GM10847 (cell line): ENCODE measurements around the gene DYNLT1.

Experiments used
- POLR2A ChIP-seq: IDR thresholded peaks from 2 replicates; pipeline ENCODE4 v1.6.1; 2011; ENCODE audit not compliant: insufficient read length; ENCODE audit errors: extremely low read depth

DYNLT1 gene

GRCh38 chr6:158666628-158667359, 22.3 kb upstream of the DYNLT1 start:
- no peak for TF ChIP-seq POLR2A

DNA sequence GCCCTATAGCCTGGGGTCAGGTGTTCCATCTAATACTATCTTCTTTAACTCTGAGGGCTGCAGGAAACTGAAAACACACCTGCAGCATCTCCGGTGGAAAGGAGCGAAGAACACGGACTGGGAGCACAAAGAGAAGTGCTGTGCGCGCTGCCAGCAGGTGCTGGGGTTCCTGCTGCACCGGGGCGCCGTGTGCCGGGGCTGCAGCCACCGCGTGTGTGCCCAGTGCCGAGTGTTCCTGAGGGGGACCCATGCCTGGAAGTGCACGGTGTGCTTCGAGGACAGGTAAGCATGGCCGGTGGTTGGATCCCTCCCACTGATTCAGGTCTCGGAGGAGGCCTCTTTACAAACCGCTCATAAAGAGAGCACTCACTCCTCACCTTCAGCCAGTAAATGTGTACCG, 20.8 kb upstream of the DYNLT1 start:
- TF ChIP-seq POLR2A, result no peak

GRCh38 chr6:158663625-158664165, 19.2 kb upstream of the DYNLT1 start:
- TF ChIP-seq POLR2A, result no peak

GRCh38 chr6:158662954-158663624, 18.5 kb upstream of the DYNLT1 start:
- TF ChIP-seq POLR2A, result no peak

DNA sequence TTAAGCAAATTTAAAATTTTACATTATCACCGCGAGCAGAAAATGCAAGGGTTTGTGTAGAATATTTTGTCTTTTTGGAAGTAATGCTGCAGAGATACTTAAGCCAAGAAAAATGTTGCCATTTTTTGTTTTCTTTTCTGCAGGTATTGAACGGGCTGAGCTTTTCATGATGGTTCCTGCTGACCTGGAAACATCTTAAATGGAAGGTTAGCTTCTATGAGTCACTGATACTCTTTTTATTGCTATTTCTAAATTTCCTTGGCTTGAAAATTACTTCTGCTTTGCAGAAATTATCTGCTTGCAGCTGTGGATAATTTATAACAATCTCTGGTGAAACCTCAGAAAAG, 18.0 kb upstream of the DYNLT1 start:
- no peak for TF ChIP-seq POLR2A

- TF ChIP-seq POLR2A, result no peak
These were observed 16.7 kb upstream of the DYNLT1 start for GRCh38 chr6:158661156-158661685.

DNA sequence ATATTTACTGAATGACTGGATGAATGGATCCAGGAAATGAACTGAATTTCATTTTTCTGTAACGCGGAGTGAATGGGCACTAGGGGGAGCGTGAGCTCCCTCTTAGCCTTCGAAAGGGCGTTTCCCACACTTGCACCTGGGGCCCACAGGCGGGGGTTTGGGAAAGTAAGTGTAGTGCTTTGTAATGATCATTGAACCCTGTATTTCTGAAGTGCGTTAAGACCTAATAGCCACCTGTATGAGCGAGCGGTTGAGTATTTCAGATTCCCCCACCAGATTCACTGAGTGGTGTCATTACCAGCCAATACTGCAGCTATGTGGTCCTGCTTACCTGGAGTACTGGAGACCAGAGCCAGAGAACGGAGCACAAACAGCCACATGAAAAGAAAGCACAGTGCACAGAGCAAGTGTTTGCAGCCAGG, 15.8 kb upstream of the DYNLT1 start:
- TF ChIP-seq POLR2A, result no peak

DNA sequence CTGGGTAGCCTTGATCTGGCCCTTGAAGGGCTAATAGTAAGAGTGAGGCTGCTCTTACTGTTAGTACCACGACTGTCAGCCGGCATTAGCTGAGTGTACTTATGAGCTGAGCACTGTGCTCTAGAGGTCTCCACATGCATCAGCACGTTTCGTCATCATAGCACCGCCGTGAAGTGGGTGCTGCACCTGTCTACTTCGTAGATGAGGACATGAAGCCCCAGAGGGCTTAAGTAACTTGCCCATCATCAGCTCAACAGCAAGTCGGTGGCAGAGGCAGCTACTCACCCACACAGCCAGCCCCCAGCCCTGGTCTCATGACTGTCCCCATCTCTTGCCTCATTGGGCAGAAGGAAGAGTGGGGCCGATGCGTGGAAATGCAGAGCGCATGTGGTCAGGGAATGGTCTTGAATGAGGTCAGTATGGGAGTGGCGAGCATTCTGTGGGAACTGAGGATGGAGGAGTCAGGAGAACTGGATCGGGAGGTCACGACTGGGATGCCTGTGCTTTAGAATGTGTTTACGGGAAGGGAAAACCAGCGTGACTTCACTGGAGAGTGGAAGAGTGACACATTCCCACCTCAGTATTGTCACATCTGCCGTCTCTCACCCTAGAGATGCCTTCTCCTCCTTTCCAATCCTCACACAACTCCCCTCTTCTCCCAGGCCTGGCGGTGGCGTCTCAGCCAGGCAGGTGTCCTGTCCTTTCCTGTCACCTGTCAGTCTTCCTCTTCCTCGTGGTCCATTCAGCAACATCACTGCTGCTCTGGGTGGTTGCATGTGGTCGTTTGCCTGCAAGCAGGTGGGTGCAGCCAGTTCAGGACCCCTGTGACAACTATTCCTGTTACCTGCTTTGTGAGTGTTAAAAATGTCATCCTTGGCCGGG, 11.3 kb upstream of the DYNLT1 start:
- TF ChIP-seq POLR2A, result no peak

- TF ChIP-seq POLR2A, result no peak
These were observed 10.5 kb upstream of the DYNLT1 start for GRCh38 chr6:158654960-158655489.

GRCh38 chr6:158654498-158654897, 10.0 kb upstream of the DYNLT1 start:
- no peak for TF ChIP-seq POLR2A

- no peak for TF ChIP-seq POLR2A
These were observed 9.2 kb upstream of the DYNLT1 start for GRCh38 chr6:158653577-158654354.

- peak; percentile 15 for TF ChIP-seq POLR2A
These were observed 5.0 kb upstream of the DYNLT1 start, which contains the start of gene SYTL3 for GRCh38 chr6:158649289-158650143. Gene SYTL3 (plus strand): TSS chr6:158650054. CDS start chr6:158663269, 13,215 bp downstream.

- TF ChIP-seq POLR2A, result no peak
These were observed 4.2 kb upstream of the DYNLT1 start for GRCh38 chr6:158648682-158649131.
